PC-9 (cell line): ENCODE data around the gene NRG2. TPM values are rescaled to one million over a fixed set of nuclear protein-coding genes. Genes with fewer than 3 reads are reported as not detected.
A peak's percentile ranks its signal among the peaks of the same experiment; 100 is the strongest.

Experiments
- BruUV-seq: library from RNA; stranded (reverse); fragments of 400-500 nt; replicated peaks from 2 replicates; lab custom pipeline; 2021; lab: Mats Ljungman, UMichigan
- CTCF ChIA-PET: fragments of 300-600 bp; sonication (Branson Sonifier 250); formaldehyde crosslinking; loops from one replicate; lab custom pipeline; 2022; ENCODE audit warnings: antibody characterized with exemption; lab: Charles Lee
- POLR2A ChIA-PET: fragments of 300-600 bp; sonication (Branson Sonifier 250); formaldehyde crosslinking; loops from one replicate; lab custom pipeline; 2022; ENCODE audit warnings: antibody characterized with exemption; ENCODE audit not compliant: unreplicated experiment; lab: Charles Lee
- DNase-seq, 2 experiments: peaks; one replicate each; pipeline versions ENCODE4 v3.0.0 to v3.0.0-alpha.2; 2015 to 2022; ENCODE audit warnings: mixed read lengths in 1 of 2
- H2AFZ ChIP-seq: fragments of 200-600 bp; sonication (generic); 2 replicates; pipeline ENCODE4 v1.8.1; 2017; ENCODE audit warnings: antibody characterized with exemption
- H3F3A ChIP-seq: fragments of 200-600 bp; sonication (generic); 2 replicates; pipeline ENCODE4 v1.8.1; 2017; ENCODE audit warnings: antibody characterized with exemption, mild to moderate bottlenecking, low read depth; ENCODE audit not compliant: insufficient read depth
- H3K27ac ChIP-seq: fragments of 200-600 bp; sonication (generic); 2 replicates; pipeline ENCODE4 v1.6.1; 2016; ENCODE audit warnings: mixed run types
- H3K27me3 ChIP-seq: fragments of 200-600 bp; sonication (generic); 2 replicates; pipeline ENCODE4 v1.6.1; 2016; ENCODE audit warnings: low read depth, mixed run types; ENCODE audit not compliant: insufficient read depth
- H3K36me3 ChIP-seq: fragments of 200-600 bp; sonication (generic); 2 replicates; pipeline ENCODE4 v1.6.1; 2016; ENCODE audit warnings: low read depth, mixed run types
- H3K4me1 ChIP-seq: fragments of 200-600 bp; sonication (generic); replicated peaks from 2 replicates; pipeline ENCODE4 v1.6.1; 2016; ENCODE audit warnings: mixed run types; ENCODE audit not compliant: insufficient read depth
- H3K4me2 ChIP-seq: fragments of 200-600 bp; sonication (generic); 2 replicates; pipeline ENCODE4 v1.6.1; 2017; ENCODE audit warnings: mixed run types
- H3K4me3 ChIP-seq: fragments of 200-600 bp; sonication (generic); 2 replicates; pipeline ENCODE4 v1.6.1; 2016; ENCODE audit warnings: mixed run types
- H3K79me2 ChIP-seq: fragments of 200-600 bp; sonication (generic); 2 replicates; pipeline ENCODE4 v1.6.1; 2017; ENCODE audit warnings: low read depth, mixed run types
- H3K9me2 ChIP-seq: fragments of 200-600 bp; sonication (generic); 2 replicates; pipeline ENCODE4 v1.8.1; 2017; ENCODE audit warnings: mild to moderate bottlenecking; ENCODE audit not compliant: insufficient read depth
- H3K9me3 ChIP-seq: fragments of 200-600 bp; sonication (generic); 2 replicates; pipeline ENCODE4 v1.8.1; 2016; ENCODE audit warnings: low read depth; ENCODE audit not compliant: insufficient read depth
- H4K20me1 ChIP-seq: fragments of 200-600 bp; sonication (generic); 2 replicates; pipeline ENCODE4 v1.8.1; 2017; ENCODE audit not compliant: insufficient read depth
- EZH2 ChIP-seq: fragments of 200-600 bp; sonication (generic); IDR thresholded peaks from 2 replicates; pipeline ENCODE4 v1.8.0; 2017; ENCODE audit warnings: antibody characterized with exemption, low read depth
- intact Hi-C: fragments of 100-400 bp; cut with micrococcal nuclease; formaldehyde crosslinking; loops from one replicate; pipeline ENCODE4 v1.10.0; 2022; ENCODE audit not compliant: unreplicated experiment
- total RNA-seq: library from RNA; stranded (reverse); gene quantifications from 2 replicates; pipeline ENCODE4 v1.2.3, GENCODE V29; 2021
- TF ChIP-seq, protein P1 (sequence below): fragments of 200-600 bp; sonication (generic); conservative IDR thresholded peaks from 2 replicates; pipeline ENCODE4 v1.6.1; 2017; ENCODE audit warnings: mixed run types, antibody characterized with exemption, mild to moderate bottlenecking, moderate library complexity

The NRG2 gene
- total RNA-seq, 1 experiment from 2014 or later: not detected

DNA sequence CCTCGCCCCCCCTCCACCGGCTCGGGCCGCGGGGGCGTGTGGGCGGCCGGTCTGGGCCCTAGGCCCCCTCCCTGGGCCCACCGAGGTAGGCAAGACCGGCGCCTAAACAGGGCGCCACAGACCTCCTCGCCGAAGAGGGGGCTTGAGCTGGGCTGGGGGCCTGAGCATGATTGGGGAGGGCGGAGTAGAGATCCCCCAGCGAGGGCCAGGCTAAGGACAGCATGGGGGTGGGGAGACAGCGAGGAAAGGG, 138.6 kb downstream of the NRG2 start:
- no peak for DNase-seq
- no peak overlapping the region for H2AFZ ChIP-seq
- no peaks in the 10 kb centered on the region for H3K79me2 ChIP-seq
- no peak overlapping the region; the same call in 1 of the 2 replicates for H3K4me2 ChIP-seq
- POLR2A ChIA-PET: no interaction called here
- BruUV-seq: no TSS peak
- intact Hi-C loops: no loop called here
- peaks cover 5% of the 10 kb centered on the region; the same call in 1 of the 2 replicates for H3K4me1 ChIP-seq
- H3F3A ChIP-seq: no peaks in the 10 kb centered on the region
- no peaks in the 10 kb centered on the region for H3K9me2 ChIP-seq
- no peak for TF ChIP-seq EZH2
- TF ChIP-seq, protein P1, sequence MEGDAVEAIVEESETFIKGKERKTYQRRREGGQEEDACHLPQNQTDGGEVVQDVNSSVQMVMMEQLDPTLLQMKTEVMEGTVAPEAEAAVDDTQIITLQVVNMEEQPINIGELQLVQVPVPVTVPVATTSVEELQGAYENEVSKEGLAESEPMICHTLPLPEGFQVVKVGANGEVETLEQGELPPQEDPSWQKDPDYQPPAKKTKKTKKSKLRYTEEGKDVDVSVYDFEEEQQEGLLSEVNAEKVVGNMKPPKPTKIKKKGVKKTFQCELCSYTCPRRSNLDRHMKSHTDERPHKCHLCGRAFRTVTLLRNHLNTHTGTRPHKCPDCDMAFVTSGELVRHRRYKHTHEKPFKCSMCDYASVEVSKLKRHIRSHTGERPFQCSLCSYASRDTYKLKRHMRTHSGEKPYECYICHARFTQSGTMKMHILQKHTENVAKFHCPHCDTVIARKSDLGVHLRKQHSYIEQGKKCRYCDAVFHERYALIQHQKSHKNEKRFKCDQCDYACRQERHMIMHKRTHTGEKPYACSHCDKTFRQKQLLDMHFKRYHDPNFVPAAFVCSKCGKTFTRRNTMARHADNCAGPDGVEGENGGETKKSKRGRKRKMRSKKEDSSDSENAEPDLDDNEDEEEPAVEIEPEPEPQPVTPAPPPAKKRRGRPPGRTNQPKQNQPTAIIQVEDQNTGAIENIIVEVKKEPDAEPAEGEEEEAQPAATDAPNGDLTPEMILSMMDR: no peak
- no peaks in the 10 kb centered on the region for H3K9me3 ChIP-seq
- no peaks in the 10 kb centered on the region for H3K36me3 ChIP-seq
- CTCF ChIA-PET: no interaction called here
- no peak overlapping the region; the same call in 1 of the 2 replicates for H3K4me3 ChIP-seq
- no peaks in the 10 kb centered on the region for H4K20me1 ChIP-seq
- H3K27ac ChIP-seq: no peak overlapping the region
- H3K27me3 ChIP-seq: peaks cover 31% of the 10 kb centered on the region; the same call in 1 of the 2 replicates

DNA sequence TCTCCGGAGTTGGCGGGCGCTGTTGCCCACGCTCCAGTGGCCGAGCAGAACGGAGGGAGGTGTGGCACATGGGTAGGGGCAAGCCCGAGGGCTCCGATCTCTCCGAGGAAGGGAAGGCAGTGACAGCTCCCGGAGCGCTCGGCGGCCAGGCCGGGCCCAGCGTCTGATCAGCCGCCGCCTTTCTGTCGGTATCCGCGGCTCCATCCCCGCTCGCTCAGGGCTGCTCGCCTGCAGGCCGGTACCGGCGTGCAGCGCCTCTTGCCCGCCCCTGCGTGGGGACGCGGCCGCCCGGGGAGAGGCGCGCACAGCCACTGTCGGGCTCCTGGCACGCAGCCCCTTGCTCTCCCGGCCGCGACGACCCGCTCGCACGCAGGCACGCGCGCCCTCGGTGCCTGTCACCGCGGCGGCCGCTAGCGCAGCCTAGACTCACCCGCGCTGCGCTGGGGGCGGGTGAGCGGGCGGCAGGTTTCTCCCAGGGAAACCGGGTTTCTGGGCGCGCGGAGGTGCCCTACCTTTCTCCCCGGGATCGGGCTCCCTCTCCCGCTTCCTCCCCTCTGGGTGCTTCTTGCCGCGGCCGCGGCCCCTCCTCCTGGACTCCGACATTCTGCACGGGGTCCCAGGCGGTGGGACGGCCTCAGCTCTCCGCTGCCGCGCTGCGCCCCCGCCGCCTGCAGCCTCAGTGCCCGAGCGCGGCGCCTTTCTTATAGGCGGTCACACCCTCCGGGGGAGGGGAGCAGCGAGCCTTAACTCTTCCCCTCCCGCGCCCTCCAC, 139.1 kb downstream of the NRG2 start:
- intact Hi-C loops: no loop called here
- no peaks in the 10 kb centered on the region for H3K9me3 ChIP-seq
- H3K4me3 ChIP-seq: peak overlapping the region; percentile 5; the same call in 1 of the 2 replicates
- no peak for DNase-seq
- H3K27me3 ChIP-seq: peaks cover 31% of the 10 kb centered on the region; the same call in 1 of the 2 replicates
- CTCF ChIA-PET: no interaction called here
- no peaks in the 10 kb centered on the region for H3K9me2 ChIP-seq
- no peaks in the 10 kb centered on the region for H3K79me2 ChIP-seq
- H2AFZ ChIP-seq: no peak overlapping the region
- no peak for TF ChIP-seq EZH2
- TF ChIP-seq, protein P1: no peak
- peak overlapping the region; percentile 26; the same call in 1 of the 2 replicates for H3K4me2 ChIP-seq
- H3K27ac ChIP-seq: no peak overlapping the region
- no peaks in the 10 kb centered on the region for H3F3A ChIP-seq
- BruUV-seq: no TSS peak
- H3K36me3 ChIP-seq: no peaks in the 10 kb centered on the region
- POLR2A ChIA-PET: no interaction called here
- no peaks in the 10 kb centered on the region for H4K20me1 ChIP-seq
- peaks cover 5% of the 10 kb centered on the region; the same call in 1 of the 2 replicates for H3K4me1 ChIP-seq

DNA sequence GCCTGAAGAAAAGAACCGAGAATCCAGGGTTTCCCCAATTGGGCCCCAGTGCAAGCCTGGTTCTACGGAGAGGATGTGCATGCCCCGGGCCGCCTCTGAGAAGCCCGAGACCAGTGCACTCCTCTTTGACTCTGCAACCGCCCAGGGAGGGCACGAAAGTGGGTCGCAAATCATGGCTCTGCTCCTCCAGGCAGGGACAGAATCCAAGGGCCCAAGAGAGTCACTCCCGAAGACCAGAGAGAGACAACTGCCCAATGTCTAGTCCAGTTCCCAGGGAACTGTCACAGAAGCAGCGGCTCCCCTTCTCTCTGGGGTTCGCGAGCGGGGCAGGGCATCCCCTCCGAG, 139.7 kb downstream of the NRG2 start:
- no peak for DNase-seq
- CTCF ChIA-PET: no interaction called here
- Histone ChIP-seq H3K9me3 (no peaks in the 10 kb centered on the region), H3K27me3 (peaks cover 31% of the 10 kb centered on the region; the same call in 1 of the 2 replicates), H3K9me2 (no peaks in the 10 kb centered on the region), H3K4me3 (no peak overlapping the region), H3K79me2 (no peaks in the 10 kb centered on the region), H4K20me1 (no peaks in the 10 kb centered on the region), H2AFZ (no peak overlapping the region), H3K4me2 (no peak overlapping the region), H3F3A (no peaks in the 10 kb centered on the region), H3K4me1 (peaks cover 3% of the 10 kb centered on the region; the same call in 1 of the 2 replicates), H3K27ac (no peak overlapping the region), H3K36me3 (no peaks in the 10 kb centered on the region)
- intact Hi-C loops: no loop called here
- BruUV-seq: no TSS peak
- POLR2A ChIA-PET: no interaction called here
- no peak for TF ChIP-seq EZH2
- TF ChIP-seq, protein P1: no peak
